Vagina (tissue), 2 donors: Measurements from ENCODE around the gene ATRN.

Source experiments
- POLR2A ChIP-seq, 2 donors: fragments of 450-650 bp; IDR thresholded peaks; one replicate each; pipeline ENCODE4 v1.6.1; 2017; ENCODE audit warnings: antibody characterized with exemption in 2 of 2, mild to moderate bottlenecking in 2 of 2, moderate library complexity in 2 of 2
- POLR2AphosphoS5 ChIP-seq, 2 donors: sonication (generic); formaldehyde crosslinking; IDR thresholded peaks; one replicate each; pipeline ENCODE4 v1.9.0; 2017; ENCODE audit warnings: antibody characterized with exemption in 2 of 2, mild to moderate bottlenecking in 2 of 2, low read depth in 1 of 2; ENCODE audit not compliant: insufficient read depth in 1 of 2
- TF ChIP-seq, protein P1 (sequence below), 3 experiments: fragments of 450-650 bp in 2 of 3; fragments of 200-600 bp in 1 of 3; sonication (generic) in 1 of 3; IDR thresholded peaks; one replicate each; pipeline ENCODE4 v1.5.1; 2017 to 2019; ENCODE audit warnings: antibody characterized with exemption in 3 of 3, mild to moderate bottlenecking in 2 of 3, moderate library complexity in 2 of 3

DNA sequence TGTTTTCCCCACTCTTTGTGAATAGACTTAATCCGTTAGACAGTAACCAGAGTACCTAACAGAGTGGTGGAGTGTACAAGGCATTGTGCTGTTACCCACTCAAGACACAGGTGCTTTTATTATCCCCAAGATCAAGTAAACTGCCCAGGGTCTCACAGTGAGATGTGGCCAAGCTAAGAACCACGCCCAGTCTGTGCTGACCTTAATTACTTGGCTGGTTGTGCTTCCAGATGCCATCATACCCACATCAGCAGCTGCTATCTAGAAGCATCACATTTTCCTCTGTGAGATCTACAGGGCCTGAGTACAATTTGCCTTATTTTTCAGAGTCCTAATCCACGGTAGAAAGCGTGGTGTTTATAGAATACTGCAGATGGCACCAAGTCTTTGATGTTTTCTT is 122.1 kb downstream of the ATRN start:
- TF ChIP-seq, protein P1, sequence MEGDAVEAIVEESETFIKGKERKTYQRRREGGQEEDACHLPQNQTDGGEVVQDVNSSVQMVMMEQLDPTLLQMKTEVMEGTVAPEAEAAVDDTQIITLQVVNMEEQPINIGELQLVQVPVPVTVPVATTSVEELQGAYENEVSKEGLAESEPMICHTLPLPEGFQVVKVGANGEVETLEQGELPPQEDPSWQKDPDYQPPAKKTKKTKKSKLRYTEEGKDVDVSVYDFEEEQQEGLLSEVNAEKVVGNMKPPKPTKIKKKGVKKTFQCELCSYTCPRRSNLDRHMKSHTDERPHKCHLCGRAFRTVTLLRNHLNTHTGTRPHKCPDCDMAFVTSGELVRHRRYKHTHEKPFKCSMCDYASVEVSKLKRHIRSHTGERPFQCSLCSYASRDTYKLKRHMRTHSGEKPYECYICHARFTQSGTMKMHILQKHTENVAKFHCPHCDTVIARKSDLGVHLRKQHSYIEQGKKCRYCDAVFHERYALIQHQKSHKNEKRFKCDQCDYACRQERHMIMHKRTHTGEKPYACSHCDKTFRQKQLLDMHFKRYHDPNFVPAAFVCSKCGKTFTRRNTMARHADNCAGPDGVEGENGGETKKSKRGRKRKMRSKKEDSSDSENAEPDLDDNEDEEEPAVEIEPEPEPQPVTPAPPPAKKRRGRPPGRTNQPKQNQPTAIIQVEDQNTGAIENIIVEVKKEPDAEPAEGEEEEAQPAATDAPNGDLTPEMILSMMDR (IDR thresholded peaks at IDR 0.05): no peak
- TF ChIP-seq POLR2A (IDR thresholded peaks at IDR 0.05) (no peak), POLR2AphosphoS5 (IDR thresholded peaks at IDR 0.05; ENCODE audit: insufficient read depth in 1 of 2, low read depth in 1 of 2) (no peak)
